Glomerular visceral epithelial cell (primary cell): Measurements from ENCODE around the gene CLN5.
A peak's percentile ranks its signal among the peaks of the same experiment; 100 is the strongest.

Experiments
- DNase-seq: peaks from one replicate; pipeline ENCODE4 v3.0.0-alpha.2; 2016; ENCODE audit errors: extremely low spot score

Gene CLN5

GRCh38 chr13:77016888-77017623 is 25.2 kb downstream of the CLN5 start:
- DNase-seq = no peak

GRCh38 chr13:77019756-77020155 is 27.9 kb downstream of the CLN5 start:
- DNase-seq = no peak

- no peak for DNase-seq
Observed at GRCh38 chr13:77022341-77022740, 30.5 kb downstream of the CLN5 start.

- DNase-seq = peak; percentile 62
Observed at GRCh38 chr13:77026255-77026860, 34.5 kb downstream of the CLN5 start.

- peak; percentile 94 for DNase-seq
Observed at GRCh38 chr13:77026861-77027621, 35.2 kb downstream of the CLN5 start, which contains the start of gene FBXL3. Gene FBXL3 (minus strand): TSS chr13:77027159. CDS start chr13:77021860, 5,299 bp downstream.

GRCh38 chr13:77028202-77028601 is 36.3 kb downstream of the CLN5 start:
- no peak for DNase-seq

- no peak for DNase-seq
Observed at GRCh38 chr13:77029436-77029835, 37.6 kb downstream of the CLN5 start.

- no peak for DNase-seq
Observed at GRCh38 chr13:77031656-77032243, 39.9 kb downstream of the CLN5 start.

GRCh38 chr13:77033717-77034302 is 41.9 kb downstream of the CLN5 start:
- no peak for DNase-seq

GRCh38 chr13:77034881-77035280 is 43.0 kb downstream of the CLN5 start:
- no peak for DNase-seq

GRCh38 chr13:77036279-77036678 is 44.4 kb downstream of the CLN5 start:
- DNase-seq = no peak

- no peak for DNase-seq
Observed at GRCh38 chr13:77038907-77039480, 47.1 kb downstream of the CLN5 start.

GRCh38 chr13:77040076-77040475 is 48.2 kb downstream of the CLN5 start:
- no peak for DNase-seq

GRCh38 chr13:77040835-77041234 is 49.0 kb downstream of the CLN5 start:
- DNase-seq = no peak

- DNase-seq = no peak
Observed at GRCh38 chr13:77042566-77043177, 50.8 kb downstream of the CLN5 start.

GRCh38 chr13:77047649-77048343 is 55.9 kb downstream of the CLN5 start:
- DNase-seq = no peak

GRCh38 chr13:77048681-77049080 is 56.8 kb downstream of the CLN5 start:
- no peak for DNase-seq

GRCh38 chr13:77053192-77053591 is 61.3 kb downstream of the CLN5 start:
- DNase-seq = no peak
